A673 (cell line): ENCODE results near the gene DPY30.

Experiments
- EZH2 ChIP-seq: fragments of 200-600 bp; sonication (generic); IDR thresholded peaks from 2 replicates; pipeline ENCODE4 v1.6.1; 2017; ENCODE audit warnings: borderline replicate concordance, low read depth, mild to moderate bottlenecking, mixed read lengths, antibody characterized with exemption, low read length; ENCODE audit not compliant: poor library complexity, severe bottlenecking
- TF ChIP-seq, protein P1 (sequence below): fragments of 300-800, 200-600 bp; sonication (generic); conservative IDR thresholded peaks from 2 replicates; pipeline ENCODE4 v1.5.1; 2017; ENCODE audit warnings: low read depth, mild to moderate bottlenecking, antibody characterized with exemption, low read length, moderate library complexity, mixed read lengths

GRCh38 chr2:32058130-32058529, 18.5 kb upstream of the DPY30 start:
- TF ChIP-seq, protein P1, sequence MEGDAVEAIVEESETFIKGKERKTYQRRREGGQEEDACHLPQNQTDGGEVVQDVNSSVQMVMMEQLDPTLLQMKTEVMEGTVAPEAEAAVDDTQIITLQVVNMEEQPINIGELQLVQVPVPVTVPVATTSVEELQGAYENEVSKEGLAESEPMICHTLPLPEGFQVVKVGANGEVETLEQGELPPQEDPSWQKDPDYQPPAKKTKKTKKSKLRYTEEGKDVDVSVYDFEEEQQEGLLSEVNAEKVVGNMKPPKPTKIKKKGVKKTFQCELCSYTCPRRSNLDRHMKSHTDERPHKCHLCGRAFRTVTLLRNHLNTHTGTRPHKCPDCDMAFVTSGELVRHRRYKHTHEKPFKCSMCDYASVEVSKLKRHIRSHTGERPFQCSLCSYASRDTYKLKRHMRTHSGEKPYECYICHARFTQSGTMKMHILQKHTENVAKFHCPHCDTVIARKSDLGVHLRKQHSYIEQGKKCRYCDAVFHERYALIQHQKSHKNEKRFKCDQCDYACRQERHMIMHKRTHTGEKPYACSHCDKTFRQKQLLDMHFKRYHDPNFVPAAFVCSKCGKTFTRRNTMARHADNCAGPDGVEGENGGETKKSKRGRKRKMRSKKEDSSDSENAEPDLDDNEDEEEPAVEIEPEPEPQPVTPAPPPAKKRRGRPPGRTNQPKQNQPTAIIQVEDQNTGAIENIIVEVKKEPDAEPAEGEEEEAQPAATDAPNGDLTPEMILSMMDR, result no peak
- no peak for TF ChIP-seq EZH2
